ENCODE data around the gene RLBP1.

The RLBP1 gene

GRCh38 chr15:89187301-89187985 is 33.9 kb downstream of the RLBP1 start:
- no peak for TF ChIP-seq CTCF (IDR thresholded peaks at IDR 0.05; ENCODE audit: low read depth, low read length)
- DNase-seq (ENCODE audit: extremely low read depth, low read depth): no peak

GRCh38 chr15:89186803-89187202 is 34.6 kb downstream of the RLBP1 start:
- DNase-seq (ENCODE audit: extremely low read depth, low read depth): no peak
- TF ChIP-seq CTCF (IDR thresholded peaks at IDR 0.05; ENCODE audit: low read depth, low read length): no peak

DNA sequence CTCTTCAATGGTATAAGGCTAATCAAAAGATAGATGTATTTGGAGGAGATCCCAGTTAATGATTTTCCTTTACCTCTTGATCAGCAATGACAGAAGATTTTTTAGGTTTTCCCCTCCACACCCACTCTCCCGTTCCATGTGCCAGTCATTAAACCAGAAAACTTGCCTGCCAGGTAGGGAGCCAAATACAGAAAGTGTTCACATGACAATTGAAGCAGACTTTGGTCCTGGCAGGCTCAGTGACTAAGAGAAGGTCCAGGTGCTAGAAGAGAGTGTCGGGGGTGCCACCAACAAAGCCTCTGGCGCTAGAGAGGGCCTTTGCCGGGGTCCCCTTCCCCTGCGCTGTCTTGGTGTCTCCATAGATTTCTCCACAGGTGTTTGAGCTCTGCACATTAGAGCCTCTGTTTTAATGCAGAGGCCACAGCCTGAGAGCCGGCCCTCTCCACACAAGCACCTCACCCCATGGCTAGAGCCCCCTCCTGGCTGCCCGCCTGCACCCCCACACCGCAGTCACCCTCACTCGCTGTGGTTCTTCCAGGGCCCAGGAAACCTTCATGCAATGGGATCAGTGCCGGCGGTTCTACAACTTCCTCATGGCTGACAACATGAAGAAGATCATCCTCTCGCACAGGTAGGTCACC is 36.4 kb downstream of the RLBP1 start:
- DNase-seq (ENCODE audit: extremely low read depth, low read depth): no peak
- no peak for TF ChIP-seq CTCF (IDR thresholded peaks at IDR 0.05; ENCODE audit: low read depth, low read length)

- DNase-seq (ENCODE audit: extremely low read depth, low read depth): no peak
- no peak for TF ChIP-seq CTCF (IDR thresholded peaks at IDR 0.05; ENCODE audit: low read depth, low read length)
These were observed 37.0 kb downstream of the RLBP1 start for GRCh38 chr15:89184357-89184756.

DNA sequence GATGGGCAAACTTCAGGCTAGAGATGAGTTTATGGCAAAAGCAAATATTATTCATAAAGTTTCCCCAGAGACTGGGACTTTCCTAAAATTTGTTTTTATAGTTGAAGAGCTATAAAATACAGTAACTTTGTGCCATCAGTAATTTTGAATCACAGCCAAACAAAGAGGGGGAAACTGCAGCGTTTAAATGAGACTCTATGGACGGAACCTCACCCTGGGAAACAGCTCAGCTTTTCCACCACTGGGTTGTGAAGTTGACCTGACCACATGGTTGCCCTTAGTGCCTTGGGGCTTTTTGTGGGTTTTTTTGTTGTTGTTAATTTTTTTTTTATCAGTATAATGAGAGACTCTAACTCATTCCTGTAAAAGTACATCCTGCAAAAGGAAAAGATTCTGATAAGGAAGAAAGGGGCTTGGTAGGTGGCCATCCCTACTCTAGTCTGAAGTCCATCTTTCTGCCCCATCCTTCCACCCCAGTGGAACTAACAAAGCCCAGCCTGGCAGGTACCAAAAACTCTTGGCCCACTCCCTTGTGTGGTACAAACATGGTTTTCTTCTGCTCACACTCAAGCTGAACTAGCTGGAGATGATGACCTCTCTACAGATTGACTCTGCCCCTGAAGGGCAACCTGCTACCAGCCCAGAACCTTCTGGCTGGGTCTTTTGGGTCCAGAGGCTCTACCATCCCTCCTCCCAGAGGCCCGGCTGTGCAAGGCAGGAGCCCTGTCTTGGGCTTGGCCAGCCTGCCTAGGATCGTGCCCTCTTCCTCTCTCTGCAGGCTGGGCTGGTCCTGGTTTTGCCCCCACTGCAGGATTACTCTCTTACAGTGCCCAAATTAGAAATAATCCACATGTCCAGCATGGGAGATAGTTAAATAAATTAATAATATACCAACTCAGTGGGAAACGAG is 41.2 kb downstream of the RLBP1 start:
- TF ChIP-seq CTCF (IDR thresholded peaks at IDR 0.05; ENCODE audit: low read depth, low read length): no peak

GRCh38 chr15:89178307-89178977 is 42.9 kb downstream of the RLBP1 start:
- TF ChIP-seq CTCF (IDR thresholded peaks at IDR 0.05; ENCODE audit: low read depth, low read length): no peak
- no peak for DNase-seq (ENCODE audit: extremely low read depth, low read depth)

More for the DNA sequence above, 41.2 kb downstream of the RLBP1 start:
- DNase-seq (ENCODE audit: extremely low read depth, low read depth): no peak
